Keratinocyte (primary cell): ENCODE measurements around the gene SPOCK1. TPM values are rescaled to one million over a fixed set of nuclear protein-coding genes. Genes with fewer than 3 reads are reported as not detected.

Experiments used
- DNase-seq: peaks from one replicate; pipeline ENCODE4 v3.0.0-alpha.2; 2011; ENCODE audit warnings: low read depth, missing footprints, low spot score
- FAIRE-seq: peaks from 2 replicates; lab custom pipeline; 2011; peaks lifted over from hg19 to GRCh38; lab: Jason Lieb, UNC
- H2AFZ ChIP-seq: 2 replicates; pipeline ENCODE4 v1.6.0; 2012; ENCODE audit warnings: low read length, control low read depth, inconsistent platforms; ENCODE audit not compliant: control insufficient read depth
- H3K27ac ChIP-seq: 2 replicates; pipeline ENCODE4 v1.5.1; 2011; ENCODE audit warnings: low read length; ENCODE audit not compliant: control insufficient read depth, insufficient read depth
- H3K27me3 ChIP-seq: 3 replicates; pipeline ENCODE4 v1.6.0; 2011; ENCODE audit warnings: low read length; ENCODE audit not compliant: control insufficient read depth, insufficient read depth; ENCODE audit errors: extremely low read depth
- H3K36me3 ChIP-seq, 2 experiments: 2 replicates in 1 of 2; 3 replicates in 1 of 2; pipeline ENCODE4 v1.5.1; 2011; ENCODE audit warnings: low read length in 2 of 2, mild to moderate bottlenecking in 1 of 2; ENCODE audit not compliant: control insufficient read depth in 2 of 2, insufficient read depth in 2 of 2; ENCODE audit errors: extremely low read depth in 1 of 2
- H3K4me1 ChIP-seq: 3 replicates; pipeline ENCODE4 v1.5.1; 2011; ENCODE audit warnings: low read length; ENCODE audit not compliant: control insufficient read depth, insufficient read depth; ENCODE audit errors: extremely low read depth
- H3K4me2 ChIP-seq: 3 replicates; pipeline ENCODE4 v1.6.0; 2011; ENCODE audit warnings: low read depth, low read length; ENCODE audit not compliant: control insufficient read depth, insufficient read depth; ENCODE audit errors: extremely low read depth
- H3K4me3 ChIP-seq, 3 experiments: fragments of 200-600 bp in 1 of 3; sonication (generic) in 1 of 3; 2 replicates in 2 of 3; 3 replicates in 1 of 3; pipeline ENCODE4 v1.5.1; 2011 to 2016; ENCODE audit warnings: low read length in 3 of 3, mild to moderate bottlenecking in 3 of 3, control low read depth in 2 of 3, inconsistent platforms in 1 of 3, low read depth in 1 of 3, mixed read lengths in 1 of 3, mixed run types in 1 of 3, moderate library complexity in 1 of 3; ENCODE audit not compliant: control insufficient read depth in 2 of 3, insufficient read depth in 2 of 3; ENCODE audit errors: extremely low read depth in 1 of 3
- H3K79me2 ChIP-seq: 2 replicates; pipeline ENCODE4 v1.6.0; 2012; ENCODE audit warnings: low read length; ENCODE audit not compliant: control insufficient read depth, insufficient read depth
- H3K9ac ChIP-seq: 3 replicates; pipeline ENCODE4 v1.6.0; 2011; ENCODE audit warnings: low read length; ENCODE audit not compliant: control insufficient read depth, insufficient read depth; ENCODE audit errors: extremely low read depth
- H3K9me1 ChIP-seq: 3 replicates; pipeline ENCODE4 v1.6.0; 2011; ENCODE audit warnings: low read length; ENCODE audit not compliant: control insufficient read depth, insufficient read depth; ENCODE audit errors: extremely low read depth
- H3K9me3 ChIP-seq: 2 replicates; pipeline ENCODE4 v1.5.1; 2012; ENCODE audit warnings: low read depth, low read length; ENCODE audit not compliant: control insufficient read depth
- H4K20me1 ChIP-seq: 3 replicates; pipeline ENCODE4 v1.6.0; 2011; ENCODE audit warnings: low read length; ENCODE audit not compliant: control insufficient read depth, insufficient read depth; ENCODE audit errors: extremely low read depth
- CTCF ChIP-seq, 3 experiments: IDR thresholded peaks in 1 of 3; conservative IDR thresholded peaks in 1 of 3; optimal IDR thresholded peaks in 1 of 3; 2 replicates in 2 of 3; 3 replicates in 1 of 3; pipeline versions ENCODE3 to v1.5.1; 2011; ENCODE audit warnings: low read length in 3 of 3, mild to moderate bottlenecking in 3 of 3, moderate library complexity in 2 of 3, control low read depth in 1 of 3, inconsistent platforms in 1 of 3; ENCODE audit not compliant: insufficient read depth in 2 of 3; ENCODE audit errors: extremely low read depth in 1 of 3
- EZH2 ChIP-seq: IDR thresholded peaks from one replicate; pipeline ENCODE4 v1.6.1; 2012; ENCODE audit warnings: inconsistent platforms, mild to moderate bottlenecking, low read length, moderate library complexity
- dilution Hi-C: fragments of 300-500 bp; cut with MboI; formaldehyde crosslinking; loops from one replicate; pipeline ENCODE4 v1.7.0; 2020; ENCODE audit warnings: low sequenced_read_pairs; ENCODE audit not compliant: extremely low pct_ligation_motif_present
- polyA plus RNA-seq, 5 experiments: library from polyadenylated mRNA; depleted of rRNA in 3 of 5; stranded (reverse) in 3 of 5; stranded (forward) in 1 of 5; unstranded in 1 of 5; fragments of >200 nt; gene quantifications; 1 replicate in 1 of 5; 2 replicates in 3 of 5; 3 replicates in 1 of 5; pipeline versions ENCODE4 v1.2.1 to v1.2.3, GENCODE V29; 2011 to 2012; ENCODE audit warnings: missing spikeins in 2 of 5, low read depth in 1 of 5, low replicate concordance in 1 of 5

SPOCK1 gene
- polyA plus RNA-seq, 1 donor (not counting 4 experiments of a cell fraction or from before 2014, with no cell fraction given): 5.5 TPM

DNA sequence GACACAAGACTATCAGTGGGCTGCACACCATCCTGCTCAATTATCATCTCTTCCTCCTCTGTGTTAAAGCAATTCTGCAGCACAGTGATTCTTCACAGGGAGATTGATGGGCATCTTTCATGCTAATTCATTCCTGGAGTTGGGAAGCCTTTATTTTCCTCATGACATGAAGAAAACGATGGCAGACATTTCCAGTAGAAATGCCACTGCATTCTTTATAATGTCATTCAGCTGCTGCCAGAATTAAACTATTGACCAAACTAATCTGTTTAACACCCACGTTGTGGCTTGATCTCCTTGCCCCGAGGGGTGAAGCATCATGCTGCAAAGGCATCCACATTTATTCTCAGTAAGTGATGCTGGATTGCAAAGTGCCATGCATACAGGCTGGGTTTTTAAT lies 273.0 kb downstream of the SPOCK1 start:
- H3K4me3 ChIP-seq: no peak overlapping the region
- no peak for TF ChIP-seq CTCF (optimal IDR thresholded peaks at IDR 0.05 in 1 of 3, IDR thresholded peaks at IDR 0.05 in 1 of 3, conservative IDR thresholded peaks at IDR 0.05 in 1 of 3; ENCODE audit: extremely low read depth in 1 of 3, insufficient read depth in 2 of 3, low read length in 3 of 3)
- TF ChIP-seq EZH2: no peak
- H2AFZ ChIP-seq: no peak overlapping the region
- no peaks in the 10 kb centered on the region for H3K4me1 ChIP-seq
- H3K9ac ChIP-seq: no peak overlapping the region
- no peak overlapping the region for H3K4me2 ChIP-seq
- no peaks in the 10 kb centered on the region for H3K9me1 ChIP-seq
- H3K27ac ChIP-seq: no peak overlapping the region
- no peaks in the 10 kb centered on the region for H3K79me2 ChIP-seq
- no peaks in the 10 kb centered on the region for H3K9me3 ChIP-seq
- no peaks in the 10 kb centered on the region for H4K20me1 ChIP-seq
- FAIRE-seq (no peak), DNase-seq (no peak)
- dilution Hi-C loops: no loop called here
- no peaks in the 10 kb centered on the region for H3K36me3 ChIP-seq
- no peaks in the 10 kb centered on the region for H3K27me3 ChIP-seq

GRCh38 chr5:137223324-137224295 lies 275.5 kb downstream of the SPOCK1 start:
- dilution Hi-C loops: no loop called here
- DNase-seq: no peak

More at GRCh38 chr5:137223324-137224295, 275.5 kb downstream of the SPOCK1 start:
- Histone ChIP-seq H3K79me2 (no peaks in the 10 kb centered on the region), H3K27me3 (no peaks in the 10 kb centered on the region), H3K9me1 (no peaks in the 10 kb centered on the region), H3K27ac (no peak overlapping the region), H4K20me1 (no peaks in the 10 kb centered on the region), H3K9me3 (no peaks in the 10 kb centered on the region), H3K36me3 (no peaks in the 10 kb centered on the region), H3K4me2 (no peak overlapping the region), H3K4me3 (no peak overlapping the region), H3K4me1 (peaks cover 12% of the 10 kb centered on the region), H2AFZ (no peak overlapping the region), H3K9ac (no peak overlapping the region)
- no peak for FAIRE-seq
- TF ChIP-seq EZH2 (no peak), CTCF (optimal IDR thresholded peaks at IDR 0.05 in 1 of 3, IDR thresholded peaks at IDR 0.05 in 1 of 3, conservative IDR thresholded peaks at IDR 0.05 in 1 of 3; ENCODE audit: extremely low read depth in 1 of 3, insufficient read depth in 2 of 3, low read length in 3 of 3) (no peak)
